8988T (cell line): ENCODE data around the gene DOK5.

Source experiments
- DNase-seq: peaks from one replicate; pipeline ENCODE4 v3.0.0; 2011

DOK5 gene

GRCh38 chr20:54620611-54621010 is 145.2 kb downstream of the DOK5 start:
- no peak for DNase-seq

GRCh38 chr20:54622333-54623295 is 147.2 kb downstream of the DOK5 start:
- no peak for DNase-seq

- DNase-seq: no peak
Observed at GRCh38 chr20:54623991-54624569, 148.7 kb downstream of the DOK5 start.

- no peak for DNase-seq
Observed at GRCh38 chr20:54624706-54625390, 149.5 kb downstream of the DOK5 start.

GRCh38 chr20:54625497-54625896 is 150.1 kb downstream of the DOK5 start:
- no peak for DNase-seq

- DNase-seq: no peak
Observed at GRCh38 chr20:54626126-54626525, 150.7 kb downstream of the DOK5 start.

GRCh38 chr20:54629632-54630031 is 154.2 kb downstream of the DOK5 start:
- DNase-seq: no peak

- DNase-seq: no peak
Observed at GRCh38 chr20:54630582-54630981, 155.2 kb downstream of the DOK5 start.

GRCh38 chr20:54631059-54631458 is 155.7 kb downstream of the DOK5 start:
- no peak for DNase-seq

- DNase-seq: no peak
Observed at GRCh38 chr20:54633374-54634355, 158.3 kb downstream of the DOK5 start.

- no peak for DNase-seq
Observed at GRCh38 chr20:54636575-54636974, 161.2 kb downstream of the DOK5 start.

GRCh38 chr20:54639941-54640340 is 164.5 kb downstream of the DOK5 start:
- DNase-seq: no peak

GRCh38 chr20:54640800-54641199 is 165.4 kb downstream of the DOK5 start:
- no peak for DNase-seq

- DNase-seq: no peak
Observed at GRCh38 chr20:54642864-54643667, 167.7 kb downstream of the DOK5 start.

GRCh38 chr20:54643761-54644160 is 168.4 kb downstream of the DOK5 start:
- DNase-seq: no peak

GRCh38 chr20:54645445-54646155 is 170.2 kb downstream of the DOK5 start:
- DNase-seq: no peak

GRCh38 chr20:54646156-54646517 is 170.7 kb downstream of the DOK5 start:
- DNase-seq: no peak

- no peak for DNase-seq
Observed at GRCh38 chr20:54648421-54649142, 173.2 kb downstream of the DOK5 start.

- peak; percentile 30 for DNase-seq
Observed at GRCh38 chr20:54649511-54649962, 174.1 kb downstream of the DOK5 start.

- DNase-seq: no peak
Observed at GRCh38 chr20:54650052-54650719, 174.8 kb downstream of the DOK5 start.
